Measurements from ENCODE around the gene STIL.
A peak's percentile ranks its signal among the peaks of the same experiment; 100 is the strongest.
"Not testable (repeated sequence)": the region's sequence is repeated elsewhere in the genome, so short reads cannot be mapped to it uniquely, and the experiment has no call there.

STIL gene

GRCh38 chr1:47317841-47318240 lies 3.9 kb upstream of the STIL start:
- no peak for DNase-seq

- peak; percentile 98 for DNase-seq
Measured at GRCh38 chr1:47309427-47309826, 4.5 kb downstream of the STIL start.

GRCh38 chr1:47302472-47302871 lies 11.5 kb downstream of the STIL start:
- no peak for DNase-seq

GRCh38 chr1:47298025-47298699 lies 15.8 kb downstream of the STIL start:
- DNase-seq = no peak

- no peak for DNase-seq
Measured at GRCh38 chr1:47295579-47295978, 18.4 kb downstream of the STIL start.

- not testable (repeated sequence) for DNase-seq
Measured at GRCh38 chr1:47294863-47295262, 19.1 kb downstream of the STIL start.

GRCh38 chr1:47288116-47288515 lies 25.8 kb downstream of the STIL start:
- DNase-seq = not testable (repeated sequence)

- DNase-seq = no peak
Measured at GRCh38 chr1:47280142-47280541, 33.8 kb downstream of the STIL start.

GRCh38 chr1:47276850-47277249 lies 37.1 kb downstream of the STIL start:
- DNase-seq = no peak

GRCh38 chr1:47275811-47276210 lies 38.1 kb downstream of the STIL start:
- DNase-seq = not testable (repeated sequence)

GRCh38 chr1:47265529-47265928 lies 48.4 kb downstream of the STIL start:
- not testable (repeated sequence) for DNase-seq

- peak; percentile 6 for DNase-seq
Measured at GRCh38 chr1:47262787-47263413, 51.0 kb downstream of the STIL start.

- no peak for DNase-seq
Measured at GRCh38 chr1:47257224-47257623, 56.7 kb downstream of the STIL start.

- no peak for DNase-seq
Measured at GRCh38 chr1:47252795-47253194, 61.2 kb downstream of the STIL start.

- no peak for DNase-seq
Measured at GRCh38 chr1:47252369-47252768, 61.6 kb downstream of the STIL start.

- no peak for DNase-seq
Measured at GRCh38 chr1:47249755-47250154, 64.2 kb downstream of the STIL start.

GRCh38 chr1:47244339-47244862 lies 69.5 kb downstream of the STIL start:
- DNase-seq = no peak

GRCh38 chr1:47243910-47244309 lies 70.0 kb downstream of the STIL start:
- DNase-seq = no peak

GRCh38 chr1:47241114-47242113 lies 72.5 kb downstream of the STIL start:
- DNase-seq = no peak

- DNase-seq = no peak
Measured at GRCh38 chr1:47238935-47239592, 74.9 kb downstream of the STIL start.

- DNase-seq = no peak
Measured at GRCh38 chr1:47235806-47236205, 78.1 kb downstream of the STIL start.

- no peak for DNase-seq
Measured at GRCh38 chr1:47235241-47235681, 78.7 kb downstream of the STIL start.

GRCh38 chr1:47233186-47233585 lies 80.8 kb downstream of the STIL start:
- no peak for DNase-seq

Data from NCI-H2171 (cell line).